Stimulated activated CD8-positive, alpha-beta memory T cell treated with anti-CD3 and anti-CD28 coated beads, Interleukin-15, amount 100 ng/mL, for 48 hours (primary cell): Measurements from ENCODE around the gene NMB.
A peak's percentile ranks its signal among the peaks of the same experiment; 100 is the strongest.
"Not testable (repeated sequence)": the region's sequence is repeated elsewhere in the genome, so short reads cannot be mapped to it uniquely, and the experiment has no call there.

Source experiments
- DNase-seq, 2 donors: peaks; one replicate each; pipeline ENCODE4 v3.0.0-alpha.2; 2020; ENCODE audit warnings: low read depth in 2 of 2

NMB gene

GRCh38 chr15:84656972-84657371, 1.0 kb downstream of the NMB start:
- DNase-seq = no peak

GRCh38 chr15:84654689-84655453, 3.1 kb downstream of the NMB start:
- peak; percentile 60 to 70 for DNase-seq

GRCh38 chr15:84653910-84654688, 3.9 kb downstream of the NMB start, which contains the start of gene WDR73:
TSS of gene WDR73 (minus strand) at chr15:84654283. CDS start at chr15:84654274, 9 bp downstream.
- peak; percentile 94 to 96 for DNase-seq

- no peak for DNase-seq
These were observed 4.5 kb downstream of the NMB start for GRCh38 chr15:84653584-84653909.

- DNase-seq = no peak
These were observed 8.3 kb downstream of the NMB start for GRCh38 chr15:84649706-84650105.

GRCh38 chr15:84648539-84648938, 9.5 kb downstream of the NMB start:
- no peak for DNase-seq

- DNase-seq = no peak
These were observed 10.3 kb downstream of the NMB start for GRCh38 chr15:84647726-84648125.

- no peak for DNase-seq
These were observed 12.0 kb downstream of the NMB start for GRCh38 chr15:84645997-84646396.

- DNase-seq = no peak
These were observed 12.5 kb downstream of the NMB start for GRCh38 chr15:84645496-84645895.

GRCh38 chr15:84643838-84644237, 14.2 kb downstream of the NMB start:
- no peak for DNase-seq

- not testable (repeated sequence) for DNase-seq
These were observed 15.4 kb downstream of the NMB start for GRCh38 chr15:84642640-84643039.

- DNase-seq = not testable (repeated sequence)
These were observed 16.1 kb downstream of the NMB start for GRCh38 chr15:84641871-84642270.

- no peak for DNase-seq
These were observed 19.9 kb downstream of the NMB start for GRCh38 chr15:84638103-84638502.

GRCh38 chr15:84634228-84634837, 23.7 kb downstream of the NMB start:
- no peak for DNase-seq

- peak; percentile 56 for DNase-seq
These were observed 24.4 kb downstream of the NMB start for GRCh38 chr15:84633311-84634227.

- no peak for DNase-seq
These were observed 26.2 kb downstream of the NMB start for GRCh38 chr15:84631706-84632272.

- no peak for DNase-seq
These were observed 29.0 kb downstream of the NMB start for GRCh38 chr15:84629033-84629432.

- no peak for DNase-seq
These were observed 32.9 kb downstream of the NMB start for GRCh38 chr15:84625123-84625522.

- no peak for DNase-seq
These were observed 33.6 kb downstream of the NMB start for GRCh38 chr15:84624359-84624758.

GRCh38 chr15:84621358-84621979, 36.5 kb downstream of the NMB start:
- DNase-seq = no peak

GRCh38 chr15:84620626-84621025, 37.4 kb downstream of the NMB start:
- DNase-seq = no peak
